NB4 (cell line): Measurements from ENCODE around the gene MPZL3.

Experiments
- DNase-seq: peaks from one replicate; pipeline ENCODE4 v3.0.0; 2010; ENCODE audit warnings: low read depth
- H3K4me3 ChIP-seq: one replicate; pipeline ENCODE4 v1.5.1; 2011; ENCODE audit warnings: mild to moderate bottlenecking, low read depth, low read length, moderate library complexity
- MYC ChIP-seq: IDR thresholded peaks from 2 replicates; pipeline ENCODE4 v1.6.1; 2011; ENCODE audit warnings: low read depth, low read length
- POLR2A ChIP-seq: IDR thresholded peaks from 2 replicates; pipeline ENCODE4 v1.6.1; 2011; ENCODE audit warnings: mild to moderate bottlenecking; ENCODE audit not compliant: insufficient read length; ENCODE audit errors: extremely low read depth
- TF ChIP-seq, protein P1 (sequence below): IDR thresholded peaks from 2 replicates; pipeline ENCODE4 v1.6.1; 2011; ENCODE audit warnings: low read depth, low read length
- TF ChIP-seq, protein P2 (sequence below): IDR thresholded peaks from one replicate; pipeline ENCODE4 v1.5.1; 2012; ENCODE audit warnings: low read depth, low read length

MPZL3 gene

DNA sequence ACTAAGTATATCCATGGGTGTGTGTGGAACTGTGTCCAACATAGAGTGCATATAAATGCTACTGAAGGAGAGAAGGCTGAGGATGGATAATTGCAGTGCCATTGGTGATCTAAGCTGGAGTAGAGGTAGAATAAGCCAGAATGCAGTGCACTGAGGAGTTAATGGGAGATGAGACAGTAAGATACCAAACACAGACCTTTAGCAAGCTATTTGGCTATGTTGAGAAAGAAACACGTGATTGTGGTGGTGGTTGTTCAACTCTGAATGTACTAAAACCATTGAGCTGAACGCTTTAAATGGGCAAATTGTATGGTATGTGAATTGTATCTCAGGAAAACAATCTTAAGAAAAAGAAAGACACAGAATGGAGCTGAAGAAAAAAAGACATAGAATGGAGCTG is 50.2 kb downstream of the MPZL3 start:
- H3K4me3 ChIP-seq: no peak overlapping the region
- DNase-seq: no peak
- TF ChIP-seq, protein P1, sequence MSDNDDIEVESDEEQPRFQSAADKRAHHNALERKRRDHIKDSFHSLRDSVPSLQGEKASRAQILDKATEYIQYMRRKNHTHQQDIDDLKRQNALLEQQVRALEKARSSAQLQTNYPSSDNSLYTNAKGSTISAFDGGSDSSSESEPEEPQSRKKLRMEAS: no peak

DNA sequence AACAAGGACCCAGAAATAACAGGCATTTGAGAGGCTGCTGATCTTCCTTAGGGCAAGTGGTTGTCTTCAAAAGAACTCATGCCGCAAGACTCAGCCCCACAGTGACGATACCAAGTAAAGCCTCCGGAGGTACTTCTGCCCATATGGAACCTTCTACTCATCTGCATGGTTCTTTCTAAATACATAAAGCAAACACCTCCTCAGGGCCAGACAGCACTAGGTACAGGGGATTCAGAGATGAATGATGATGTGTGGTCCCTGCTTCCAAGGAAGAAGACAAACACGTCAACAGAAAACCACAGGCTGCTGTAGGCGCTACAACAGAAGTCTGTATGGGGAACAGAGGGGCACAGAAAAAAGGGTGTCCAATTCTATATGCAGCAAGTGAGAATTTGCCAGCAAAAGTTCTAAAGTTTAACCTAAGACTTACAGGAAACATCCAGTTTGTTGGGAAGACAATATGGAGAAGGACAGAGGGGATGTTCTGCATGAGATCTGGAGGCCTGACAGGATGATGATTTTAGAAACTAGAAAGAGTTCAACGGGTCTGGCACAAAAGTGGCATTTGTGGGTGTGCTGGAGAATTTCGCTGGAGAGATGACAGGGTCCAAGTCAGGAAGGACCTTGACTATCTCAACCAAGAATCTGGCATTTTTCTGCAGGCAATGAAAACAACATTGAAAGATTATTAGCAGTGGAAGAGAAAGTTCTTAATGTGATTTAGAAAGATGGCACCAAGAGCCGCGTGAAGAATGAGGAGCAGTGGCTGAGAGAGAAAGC is 51.1 kb downstream of the MPZL3 start:
- no peak for DNase-seq
- TF ChIP-seq MYC (no peak), POLR2A (no peak)
- TF ChIP-seq, protein P1: no peak
- TF ChIP-seq, protein P2, sequence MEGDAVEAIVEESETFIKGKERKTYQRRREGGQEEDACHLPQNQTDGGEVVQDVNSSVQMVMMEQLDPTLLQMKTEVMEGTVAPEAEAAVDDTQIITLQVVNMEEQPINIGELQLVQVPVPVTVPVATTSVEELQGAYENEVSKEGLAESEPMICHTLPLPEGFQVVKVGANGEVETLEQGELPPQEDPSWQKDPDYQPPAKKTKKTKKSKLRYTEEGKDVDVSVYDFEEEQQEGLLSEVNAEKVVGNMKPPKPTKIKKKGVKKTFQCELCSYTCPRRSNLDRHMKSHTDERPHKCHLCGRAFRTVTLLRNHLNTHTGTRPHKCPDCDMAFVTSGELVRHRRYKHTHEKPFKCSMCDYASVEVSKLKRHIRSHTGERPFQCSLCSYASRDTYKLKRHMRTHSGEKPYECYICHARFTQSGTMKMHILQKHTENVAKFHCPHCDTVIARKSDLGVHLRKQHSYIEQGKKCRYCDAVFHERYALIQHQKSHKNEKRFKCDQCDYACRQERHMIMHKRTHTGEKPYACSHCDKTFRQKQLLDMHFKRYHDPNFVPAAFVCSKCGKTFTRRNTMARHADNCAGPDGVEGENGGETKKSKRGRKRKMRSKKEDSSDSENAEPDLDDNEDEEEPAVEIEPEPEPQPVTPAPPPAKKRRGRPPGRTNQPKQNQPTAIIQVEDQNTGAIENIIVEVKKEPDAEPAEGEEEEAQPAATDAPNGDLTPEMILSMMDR: no peak
- no peak overlapping the region for H3K4me3 ChIP-seq

DNA sequence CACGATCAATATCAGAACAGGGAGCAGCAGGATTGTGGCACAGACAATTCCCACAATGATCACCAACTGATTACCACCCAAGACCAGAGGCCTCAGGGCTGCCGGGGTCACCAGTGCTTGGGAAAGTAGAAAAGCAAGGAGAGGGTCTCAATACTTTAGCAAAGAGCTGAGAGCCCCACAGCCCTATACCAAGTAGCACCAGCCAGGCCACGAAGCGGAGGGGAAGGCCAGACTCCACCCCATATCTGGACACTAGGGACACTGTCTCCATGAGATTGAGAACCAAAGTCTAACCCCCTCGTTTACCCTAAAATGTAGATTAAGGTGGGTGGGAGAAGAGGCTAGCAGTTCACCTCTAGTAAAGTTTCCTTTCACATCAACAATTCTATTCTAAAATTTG is 51.7 kb downstream of the MPZL3 start:
- TF ChIP-seq, protein P1: no peak
- TF ChIP-seq MYC: no peak
- TF ChIP-seq, protein P2: no peak
- no peak for TF ChIP-seq POLR2A
- H3K4me3 ChIP-seq: no peak overlapping the region

DNA sequence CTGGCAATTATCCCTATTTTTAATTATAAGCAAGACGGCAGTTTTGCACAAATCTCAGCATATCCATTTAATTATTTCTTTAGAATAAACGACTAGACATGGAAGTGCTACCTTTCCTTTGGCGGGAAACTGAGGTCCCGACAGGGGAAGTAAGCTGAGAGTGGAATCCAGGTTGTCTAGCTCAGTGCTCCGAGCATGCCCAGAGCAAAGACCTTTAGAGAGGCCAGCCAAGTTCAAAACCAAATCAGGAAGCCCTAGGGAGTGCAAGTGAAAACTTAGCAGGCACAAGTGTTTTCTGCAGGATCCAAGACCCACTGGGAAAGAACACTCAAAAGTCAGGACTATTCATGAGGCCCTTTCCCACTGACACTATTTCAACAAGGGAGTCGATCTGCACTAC is 53.0 kb downstream of the MPZL3 start:
- H3K4me3 ChIP-seq: no peak overlapping the region
- TF ChIP-seq POLR2A (no peak), MYC (no peak)
- TF ChIP-seq, protein P2: no peak
- TF ChIP-seq, protein P1: no peak
- DNase-seq: no peak

More for the DNA sequence above, 51.7 kb downstream of the MPZL3 start:
- DNase-seq: no peak

DNA sequence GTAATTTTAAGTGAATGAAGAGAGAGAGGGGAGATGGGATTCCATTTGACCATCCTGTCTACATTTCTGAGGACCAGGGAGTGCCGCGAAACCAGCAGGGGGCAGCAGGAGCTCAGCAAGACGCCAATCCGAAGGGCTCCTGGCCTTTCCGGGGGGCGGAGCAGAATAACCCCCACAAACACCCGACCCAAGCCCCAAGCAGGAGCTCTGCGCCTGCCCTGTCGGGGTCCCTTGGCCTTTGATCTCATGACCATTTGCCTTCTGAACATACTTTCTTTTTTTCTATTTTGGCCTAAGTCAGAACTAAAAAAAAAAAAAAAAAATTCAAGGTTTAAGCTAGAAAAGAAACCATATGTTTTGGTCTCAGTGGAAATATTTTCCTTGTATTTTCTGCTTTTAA is 53.8 kb downstream of the MPZL3 start:
- no peak for TF ChIP-seq POLR2A
- TF ChIP-seq, protein P1: 0 out of 2 replicates have a peak, but pooled peaks have one; percentile 27
- TF ChIP-seq, protein P2: peak; percentile 88
- no peak for TF ChIP-seq MYC
- H3K4me3 ChIP-seq: no peak overlapping the region
- peak; percentile 82 for DNase-seq

DNA sequence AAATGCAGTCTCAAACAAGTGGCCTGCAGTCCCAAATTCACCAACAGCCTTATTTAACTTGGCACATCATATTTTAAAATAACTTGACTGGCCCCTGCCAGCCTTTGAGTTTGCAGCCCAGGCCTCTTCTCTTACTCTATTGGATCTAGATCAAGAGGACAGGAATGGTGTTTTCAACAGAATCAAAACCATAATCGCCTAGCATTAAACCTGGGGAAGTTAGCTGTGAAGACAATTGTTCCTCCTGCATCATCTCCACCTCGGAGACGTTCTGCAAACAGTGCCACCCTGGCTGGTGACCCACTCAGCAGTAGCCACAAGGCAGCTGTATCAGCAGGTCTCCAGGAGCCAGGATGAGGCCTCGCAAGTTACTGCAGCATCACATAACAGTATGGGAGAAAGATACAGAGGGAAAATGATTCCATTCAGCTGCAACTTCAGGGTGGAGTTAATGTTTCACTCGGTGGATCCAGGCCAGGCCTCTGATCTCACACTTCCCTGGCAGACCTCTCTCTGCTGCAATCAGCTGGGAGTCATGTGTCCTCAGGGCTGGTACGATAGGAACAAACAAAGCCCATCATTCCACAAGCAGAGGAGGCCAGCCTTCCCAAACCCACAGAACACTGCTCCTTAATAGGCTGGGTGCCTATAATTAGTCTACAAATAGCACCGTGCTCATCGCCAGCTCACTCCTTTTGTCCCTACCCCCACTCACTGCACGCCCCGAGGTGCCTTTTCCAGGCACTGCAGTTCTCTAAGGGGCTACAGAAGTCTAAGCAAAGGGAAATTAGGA is 57.1 kb downstream of the MPZL3 start:
- TF ChIP-seq, protein P1: no peak
- no peak for TF ChIP-seq POLR2A
- no peak for TF ChIP-seq MYC
- TF ChIP-seq, protein P2: no peak
- DNase-seq: no peak
- H3K4me3 ChIP-seq: no peak overlapping the region
